HS-27A (cell line): ENCODE results near the gene MKI67.

Experiments
- DNase-seq: peaks from one replicate; pipeline ENCODE4 v3.0.0-alpha.2; 2012; ENCODE audit warnings: low read depth, missing footprints

MKI67 gene

DNA sequence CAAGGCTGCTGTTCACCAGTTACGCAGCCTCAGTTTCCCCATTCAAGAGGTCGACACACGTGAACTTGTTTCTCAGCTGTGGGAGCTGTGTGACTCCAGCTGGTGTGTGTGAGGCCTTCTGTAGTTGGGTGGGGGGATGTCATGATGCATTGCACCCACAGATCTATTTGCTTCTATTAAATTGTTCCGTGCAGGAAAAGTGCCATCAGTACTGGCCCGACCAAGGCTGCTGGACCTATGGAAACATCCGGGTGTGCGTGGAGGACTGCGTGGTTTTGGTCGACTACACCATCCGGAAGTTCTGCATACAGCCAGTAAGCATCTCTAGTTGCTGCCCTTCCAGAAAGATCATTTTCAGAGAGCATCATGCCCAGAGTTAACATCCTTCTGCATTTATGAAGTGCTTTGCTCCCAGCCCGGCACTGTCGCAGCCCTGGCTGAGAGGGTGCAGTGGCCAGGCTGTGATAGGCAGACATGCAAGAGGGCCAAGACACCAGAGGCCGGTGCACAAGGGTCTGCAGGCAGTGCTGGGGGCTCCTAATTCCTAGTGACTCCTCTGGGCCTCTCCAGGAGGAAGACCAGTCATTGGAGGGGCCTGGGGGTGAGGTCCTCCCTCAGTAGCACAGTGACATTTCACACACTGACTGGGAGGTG lies 60.2 kb downstream of the MKI67 start:
- DNase-seq, result no peak

DNA sequence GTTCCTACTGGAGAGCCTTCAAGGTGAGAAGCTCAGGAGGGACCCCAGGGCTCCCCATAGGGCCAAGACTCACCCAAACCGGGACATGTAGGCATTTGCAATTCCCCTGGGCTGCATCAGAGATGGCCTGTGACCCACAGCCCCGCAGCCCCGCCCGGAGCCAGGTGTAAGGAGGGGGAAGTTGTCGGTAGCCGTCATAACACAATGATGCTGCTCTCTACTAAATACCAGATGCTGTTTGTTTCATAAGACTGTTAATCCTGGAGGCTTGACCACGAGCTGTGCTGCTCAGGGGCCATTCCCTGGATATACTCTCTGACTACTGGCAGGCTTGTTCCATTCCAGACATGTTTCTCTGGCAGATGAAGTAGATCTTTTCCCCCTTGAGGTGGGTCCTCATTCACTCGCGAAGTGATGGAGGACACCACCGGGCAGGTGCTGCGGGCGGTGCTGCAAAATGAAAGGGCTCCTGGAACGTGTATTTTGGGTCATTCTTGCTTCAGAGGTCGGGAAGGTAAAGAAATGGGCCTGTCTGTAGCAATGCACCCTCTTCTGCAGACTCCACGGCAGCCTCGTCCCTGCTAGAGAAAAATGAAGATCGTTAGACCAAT lies 61.1 kb downstream of the MKI67 start:
- no peak for DNase-seq

DNA sequence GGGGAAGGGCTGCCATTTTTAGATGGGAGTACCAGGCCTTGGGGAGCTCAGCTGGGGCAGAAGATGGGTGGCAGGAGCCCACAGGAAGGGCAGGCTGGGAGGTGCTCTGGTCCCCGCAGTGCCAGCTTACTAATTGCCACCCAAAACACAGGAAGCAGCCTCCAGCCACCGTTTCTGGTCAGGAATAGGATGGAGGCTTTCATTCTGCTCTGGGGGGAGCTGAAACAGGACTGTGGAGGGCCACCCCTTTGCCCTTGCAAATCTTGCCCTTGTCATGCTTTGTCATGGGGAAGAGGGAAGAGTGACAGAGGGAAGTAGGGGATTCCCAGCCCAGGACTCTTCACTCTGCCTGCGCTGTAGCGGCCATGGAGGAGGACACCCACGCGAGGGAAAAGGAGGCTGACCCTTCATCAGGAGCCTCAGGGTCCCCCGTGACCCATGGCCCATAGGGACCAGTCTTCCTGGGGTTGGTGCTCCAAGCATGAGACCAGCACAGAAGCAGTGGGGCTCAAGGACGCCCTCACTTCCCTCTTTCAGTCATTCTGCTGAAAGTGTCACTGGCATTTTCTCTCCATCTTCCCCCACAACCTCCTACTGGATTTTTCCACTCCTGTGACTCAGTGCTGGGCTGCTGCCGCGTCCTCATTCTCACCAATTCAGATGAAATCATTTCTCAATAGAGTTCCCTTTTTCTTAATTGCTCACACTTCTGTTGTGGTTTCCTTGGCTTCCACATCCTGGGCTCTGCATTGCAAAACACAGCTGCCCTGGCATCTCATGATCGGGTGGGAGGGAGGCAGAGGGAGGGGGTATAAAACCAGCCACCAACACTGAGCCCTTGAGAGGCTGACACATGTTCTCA lies 61.9 kb downstream of the MKI67 start:
- DNase-seq, result no peak

- DNase-seq, result no peak
Observed at GRCh38 chr10:128063736-128064107, 62.5 kb downstream of the MKI67 start.

- no peak for DNase-seq
Observed at GRCh38 chr10:128062881-128063563, 63.2 kb downstream of the MKI67 start.

- DNase-seq, result no peak
Observed at GRCh38 chr10:128062331-128062880, 63.8 kb downstream of the MKI67 start.

DNA sequence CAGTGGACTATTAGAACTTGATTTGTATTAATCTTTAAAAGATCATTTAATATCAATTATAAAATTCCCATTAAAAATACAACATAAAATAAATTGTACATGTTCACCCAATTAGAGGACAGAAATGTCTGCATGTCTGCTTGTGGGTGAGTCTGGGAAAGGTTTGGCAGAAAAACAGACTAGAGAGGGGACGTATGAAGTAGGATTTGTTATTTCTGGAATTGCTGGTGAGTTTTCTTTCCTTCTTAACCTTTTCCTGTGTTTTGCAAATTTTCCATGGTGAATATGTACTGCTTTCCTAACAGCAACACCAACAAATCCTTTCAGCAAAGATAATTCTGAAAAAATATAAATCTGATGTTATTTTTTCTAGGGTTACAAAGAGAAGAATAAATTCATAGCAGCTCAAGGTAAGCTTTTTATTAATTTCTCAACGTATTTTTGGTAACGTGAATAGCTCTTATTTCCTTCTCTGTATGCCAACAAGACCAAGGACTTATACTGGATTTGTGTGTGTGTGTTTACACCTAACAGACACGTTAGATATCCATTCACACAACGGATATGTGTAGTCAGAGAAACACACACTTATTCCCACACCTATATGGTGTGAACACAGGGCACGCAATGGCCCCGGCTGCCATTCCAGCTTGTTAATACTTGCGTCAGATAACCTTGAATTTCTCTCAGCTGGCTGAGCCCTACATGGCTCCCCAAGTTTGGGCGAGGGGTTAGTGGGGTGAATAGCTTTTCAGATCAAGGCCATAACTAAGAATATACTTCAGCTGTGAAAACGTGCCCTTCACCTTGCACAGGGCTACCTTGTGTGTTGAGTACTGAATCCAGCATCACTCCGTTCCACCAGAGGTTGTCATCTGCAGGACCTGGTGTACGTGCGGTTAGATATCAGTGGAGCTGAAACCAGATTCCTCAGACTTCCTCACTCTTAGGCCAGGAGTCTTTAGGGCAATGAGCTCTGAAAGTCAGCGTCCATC lies 64.6 kb downstream of the MKI67 start:
- no peak for DNase-seq

DNA sequence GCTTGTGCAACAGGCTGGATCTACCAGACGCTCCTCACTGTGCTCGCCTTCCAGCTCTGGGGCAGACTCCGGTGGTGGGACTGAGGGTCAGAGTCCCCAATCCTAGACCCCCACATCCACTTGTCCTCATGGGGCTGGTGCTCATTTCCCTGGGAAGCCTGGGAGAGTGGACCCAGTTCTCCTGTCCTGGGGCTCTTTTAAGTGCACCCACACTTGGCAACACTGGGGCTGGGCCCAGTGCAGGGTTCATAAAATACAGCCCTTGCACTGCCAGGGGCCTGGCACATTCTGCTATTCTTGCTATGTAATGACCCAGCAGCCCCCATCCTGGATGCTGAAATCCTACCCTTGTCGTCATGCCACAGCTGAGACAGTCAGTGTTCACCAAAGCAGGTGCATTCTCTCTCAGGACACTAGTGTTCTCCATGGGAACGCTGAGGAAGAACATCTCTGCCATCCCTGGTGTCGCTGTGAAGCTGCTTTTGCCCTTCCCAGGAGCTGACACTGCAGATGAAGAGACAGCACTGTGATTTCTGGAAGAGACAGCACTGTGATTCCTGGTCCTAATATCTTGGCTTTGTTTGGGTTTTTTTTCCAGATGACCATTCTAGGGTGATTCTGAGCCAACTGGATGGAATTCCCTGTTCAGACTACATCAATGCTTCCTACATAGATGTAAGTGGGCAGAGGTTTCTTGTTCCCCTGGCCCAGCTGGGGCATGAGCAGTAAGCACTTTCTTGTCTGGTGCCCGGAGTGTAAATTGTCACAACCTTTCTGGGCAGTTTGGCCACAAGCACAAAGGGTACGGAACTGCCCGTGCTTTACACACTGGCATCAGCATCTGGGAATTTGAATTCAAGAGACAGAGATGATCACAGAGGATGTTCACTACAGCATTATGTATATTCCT lies 65.6 kb downstream of the MKI67 start:
- no peak for DNase-seq

DNA sequence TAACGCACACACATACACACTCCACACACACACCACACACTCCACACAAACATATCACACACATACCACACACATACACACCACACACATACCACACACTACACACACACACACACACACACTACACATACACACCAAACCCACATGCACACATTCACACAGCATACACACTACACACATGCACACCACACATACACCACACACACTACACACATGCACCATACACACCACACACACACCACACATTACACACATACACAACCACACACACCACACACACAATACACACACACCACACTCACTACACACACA lies 66.3 kb downstream of the MKI67 start:
- no peak for DNase-seq

- DNase-seq, result no peak
Observed at GRCh38 chr10:128059266-128059981, 66.8 kb downstream of the MKI67 start.

DNA sequence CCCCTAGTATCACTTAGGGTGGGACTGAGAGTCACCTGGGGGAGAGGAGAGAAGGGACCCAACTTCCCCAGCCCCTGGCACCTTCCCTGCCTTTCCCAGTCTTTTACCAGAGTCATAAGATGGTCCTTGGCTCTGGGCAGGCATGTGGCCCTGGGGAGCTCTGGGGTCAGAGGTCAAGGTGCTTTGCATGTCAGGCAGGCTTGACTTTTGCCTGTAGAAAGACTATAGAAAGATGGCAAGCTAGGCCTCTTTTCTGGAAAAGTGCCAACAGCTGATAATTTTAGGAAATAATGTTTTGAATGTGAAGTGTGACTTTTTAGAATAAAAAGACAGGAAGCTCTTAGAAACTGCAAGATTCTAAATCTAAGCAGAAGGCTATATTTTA lies 67.5 kb downstream of the MKI67 start:
- DNase-seq, result no peak

DNA sequence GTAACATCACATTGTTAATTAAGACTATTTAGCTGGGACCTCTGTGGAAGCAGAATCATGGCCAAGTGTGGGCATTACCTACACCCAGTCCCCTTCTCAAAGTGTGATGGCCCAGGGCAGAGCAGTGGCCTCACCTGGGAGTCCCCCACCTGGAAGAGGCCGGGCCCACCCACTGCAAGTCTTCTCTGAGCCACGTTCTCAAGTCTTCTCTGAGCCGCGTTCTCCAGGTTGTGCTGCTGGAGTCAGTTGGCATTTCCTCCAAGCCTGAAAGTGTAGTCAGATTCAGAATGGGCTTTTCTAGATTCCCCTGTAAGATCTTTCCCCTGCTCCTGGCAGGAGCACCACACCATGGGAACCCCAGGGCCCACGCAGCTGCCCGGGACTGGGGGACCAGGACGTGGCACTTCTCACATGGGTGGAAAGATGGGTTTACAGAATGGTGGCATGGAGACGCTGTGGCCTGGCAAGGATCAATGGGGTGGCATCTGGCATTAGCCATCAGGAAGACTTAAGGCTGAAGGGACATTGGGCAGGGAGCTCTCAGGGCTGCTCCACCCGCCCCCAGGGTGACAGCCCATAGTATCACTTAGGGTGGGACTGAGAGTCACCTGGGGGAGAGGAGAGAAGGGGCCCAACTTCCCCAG lies 68.0 kb downstream of the MKI67 start:
- no peak for DNase-seq

DNA sequence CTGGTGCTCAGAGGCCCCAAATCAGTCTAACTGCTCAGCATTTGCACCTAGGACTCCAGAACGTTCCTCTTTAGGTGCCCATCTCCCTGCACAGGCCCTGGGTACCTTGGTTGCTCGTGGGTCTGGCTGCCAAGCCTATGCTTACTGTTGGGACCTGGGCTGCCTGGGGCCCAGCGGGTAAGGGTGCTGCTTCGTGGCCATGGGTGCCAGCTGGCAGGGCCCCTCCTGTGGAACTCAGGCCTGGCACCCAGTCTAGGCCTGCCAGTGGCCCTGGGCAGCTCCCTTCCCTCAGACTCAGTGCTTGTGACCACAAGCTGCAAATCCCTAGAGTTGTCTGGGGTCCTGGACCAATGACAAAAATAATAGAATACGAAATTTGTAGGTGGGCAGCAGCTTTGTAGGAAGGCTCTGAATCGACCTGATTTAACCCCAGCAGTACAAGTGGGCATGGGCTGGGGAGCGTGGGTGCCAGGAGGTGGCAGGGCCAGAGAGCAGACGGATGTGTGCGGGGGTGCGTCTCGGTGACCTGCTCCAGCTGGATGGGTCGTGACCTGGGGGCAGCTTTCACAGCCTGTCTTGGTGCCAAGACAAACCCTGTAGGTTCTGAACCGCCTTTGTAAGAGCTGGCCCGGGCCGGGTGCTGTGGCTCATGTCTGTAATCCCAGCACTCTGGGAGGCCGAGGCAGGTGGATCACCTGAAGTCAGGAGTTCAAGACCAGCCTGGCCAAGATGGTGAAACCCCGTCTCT lies 69.7 kb downstream of the MKI67 start:
- DNase-seq, result no peak

DNA sequence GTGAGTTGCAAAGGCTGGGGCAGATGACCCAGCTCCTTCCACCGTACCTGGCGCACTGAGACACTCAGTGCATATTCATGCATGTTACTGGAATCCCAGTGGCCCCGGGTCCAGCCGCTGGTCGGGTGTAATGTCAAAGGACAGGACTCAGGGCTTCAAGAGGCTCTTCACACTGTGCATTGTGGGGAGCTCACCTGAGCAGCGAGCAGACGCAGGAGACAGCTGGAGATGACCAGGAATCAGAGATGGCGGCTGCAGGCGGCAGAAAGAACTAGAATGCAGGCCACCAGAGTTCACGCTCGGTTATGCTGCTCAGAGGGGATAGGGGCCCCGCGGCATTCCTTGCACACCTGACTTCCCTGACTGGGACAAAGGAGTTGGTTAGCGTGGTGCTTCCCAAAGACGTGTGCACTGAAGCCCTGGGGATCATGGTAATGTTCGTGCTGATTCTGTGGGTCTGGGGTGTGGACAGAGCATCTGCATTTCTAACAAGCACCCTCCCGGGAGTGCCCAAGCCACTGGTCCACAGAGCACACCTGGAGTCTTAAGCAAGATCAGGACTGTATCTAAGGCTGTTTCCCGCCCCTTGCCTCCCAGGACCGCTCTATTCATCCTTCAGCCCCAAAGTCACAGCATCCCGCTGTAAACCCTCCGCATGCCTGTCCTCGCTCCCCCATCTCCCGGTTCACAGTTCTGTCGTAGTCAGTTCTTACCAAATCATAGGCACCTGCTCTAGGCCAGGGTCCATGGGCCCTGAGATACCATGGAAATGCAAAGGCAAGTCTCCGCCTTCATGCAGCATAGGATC lies 71.0 kb downstream of the MKI67 start:
- DNase-seq, result no peak

DNA sequence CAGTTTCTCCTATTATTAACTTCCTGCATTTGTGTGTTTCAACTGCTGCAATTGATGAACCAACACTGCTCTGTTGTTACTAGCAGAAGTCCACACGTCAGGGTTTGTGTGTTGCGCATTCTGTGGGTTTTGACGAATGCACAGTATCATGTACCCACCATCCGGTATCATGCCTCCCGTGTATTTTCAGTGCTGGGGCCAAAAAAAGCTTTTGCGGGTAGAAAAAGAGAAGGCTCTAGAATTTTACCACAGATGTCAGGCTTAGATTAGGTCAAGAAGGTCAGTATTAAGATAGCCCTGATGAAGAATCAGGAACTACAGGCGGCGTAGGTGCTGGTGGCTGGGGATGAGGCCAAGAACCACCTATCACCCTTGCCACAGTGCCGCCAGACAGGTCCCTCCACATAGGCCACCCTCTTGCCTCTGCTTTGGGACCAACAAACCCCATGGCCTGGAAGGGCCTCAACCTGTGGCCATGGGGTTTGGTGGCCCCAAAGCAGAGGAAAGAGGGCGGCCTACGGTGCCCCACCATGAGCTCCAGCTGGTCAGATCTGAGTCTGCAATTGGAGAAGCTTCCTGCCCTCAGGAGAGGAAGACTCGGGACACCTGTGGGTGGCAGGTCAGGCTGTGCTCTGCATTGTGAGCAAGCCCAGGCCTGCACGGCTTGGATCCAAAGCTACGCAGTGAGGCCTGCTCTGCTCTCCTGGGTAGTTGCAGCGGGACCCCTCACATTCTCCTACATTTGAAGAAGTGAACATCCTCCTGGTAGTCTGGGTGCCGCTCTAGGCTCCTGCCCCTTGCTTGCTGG lies 71.9 kb downstream of the MKI67 start:
- no peak for DNase-seq

- DNase-seq, result no peak
Observed at GRCh38 chr10:128053356-128053755, 72.9 kb downstream of the MKI67 start.

DNA sequence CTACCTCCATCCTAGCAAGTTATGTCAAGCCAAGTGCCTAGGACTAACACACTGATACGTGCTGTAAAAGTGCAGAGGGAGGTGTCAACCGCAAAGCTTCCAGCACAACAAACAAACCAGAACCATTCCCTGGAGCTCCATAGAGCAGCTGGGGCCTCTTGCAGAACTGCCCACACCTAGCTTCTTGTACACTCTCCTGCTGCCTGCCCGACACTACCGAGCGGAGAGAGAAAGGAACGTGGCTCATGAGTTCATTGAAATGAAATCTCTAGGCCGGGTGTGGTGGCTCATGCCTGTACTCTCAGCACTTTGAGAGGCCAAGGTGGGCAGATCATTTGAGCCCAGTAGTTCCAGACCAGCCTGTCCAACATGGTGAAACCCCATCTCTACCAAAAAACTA lies 73.5 kb downstream of the MKI67 start:
- no peak for DNase-seq
